ENCODE data around the gene HLA-DQB1.

DNA sequence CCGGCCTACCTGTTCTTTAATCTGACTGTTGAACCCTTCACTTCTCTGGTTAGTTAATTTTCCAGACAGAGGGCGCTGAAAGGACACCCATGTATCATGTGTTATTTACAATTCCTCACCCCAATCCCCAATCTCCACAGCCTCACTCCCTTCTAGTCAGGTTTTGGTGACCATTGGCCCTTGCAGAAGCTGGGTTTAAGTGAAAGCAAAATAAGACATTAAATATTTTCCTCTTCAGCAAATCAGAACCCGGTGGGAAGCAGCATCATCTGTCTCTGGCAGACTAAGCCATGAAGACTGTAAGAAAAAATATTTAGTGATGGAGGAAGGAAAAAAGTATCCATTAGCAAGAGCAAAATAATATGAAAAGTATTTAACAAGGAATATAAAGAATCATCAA, 38.6 kb downstream of the HLA-DQB1 start:
- TF ChIP-seq POLR2A (IDR thresholded peaks at IDR 0.05; ENCODE audit: control extremely low read depth in 1 of 2, low read depth in 2 of 2, low read length in 2 of 2) (no peak), CEBPB (IDR thresholded peaks at IDR 0.05; ENCODE audit: low read depth, low read length) (no peak), POLR2AphosphoS5 (IDR thresholded peaks at IDR 0.05; ENCODE audit: low read depth, low read length) (no peak)

Data from H1 (cell line).